GM19397 (cell line): ENCODE data around the gene OTUD5.

ENCODE experiments used
- ATAC-seq: cut with Tn5 transposase; IDR thresholded peaks from one replicate; pipeline ENCODE4 v1.9.1; 2021; ENCODE audit warnings: mild to moderate bottlenecking, moderate library complexity; ENCODE audit not compliant: unreplicated experiment

The OTUD5 gene

DNA sequence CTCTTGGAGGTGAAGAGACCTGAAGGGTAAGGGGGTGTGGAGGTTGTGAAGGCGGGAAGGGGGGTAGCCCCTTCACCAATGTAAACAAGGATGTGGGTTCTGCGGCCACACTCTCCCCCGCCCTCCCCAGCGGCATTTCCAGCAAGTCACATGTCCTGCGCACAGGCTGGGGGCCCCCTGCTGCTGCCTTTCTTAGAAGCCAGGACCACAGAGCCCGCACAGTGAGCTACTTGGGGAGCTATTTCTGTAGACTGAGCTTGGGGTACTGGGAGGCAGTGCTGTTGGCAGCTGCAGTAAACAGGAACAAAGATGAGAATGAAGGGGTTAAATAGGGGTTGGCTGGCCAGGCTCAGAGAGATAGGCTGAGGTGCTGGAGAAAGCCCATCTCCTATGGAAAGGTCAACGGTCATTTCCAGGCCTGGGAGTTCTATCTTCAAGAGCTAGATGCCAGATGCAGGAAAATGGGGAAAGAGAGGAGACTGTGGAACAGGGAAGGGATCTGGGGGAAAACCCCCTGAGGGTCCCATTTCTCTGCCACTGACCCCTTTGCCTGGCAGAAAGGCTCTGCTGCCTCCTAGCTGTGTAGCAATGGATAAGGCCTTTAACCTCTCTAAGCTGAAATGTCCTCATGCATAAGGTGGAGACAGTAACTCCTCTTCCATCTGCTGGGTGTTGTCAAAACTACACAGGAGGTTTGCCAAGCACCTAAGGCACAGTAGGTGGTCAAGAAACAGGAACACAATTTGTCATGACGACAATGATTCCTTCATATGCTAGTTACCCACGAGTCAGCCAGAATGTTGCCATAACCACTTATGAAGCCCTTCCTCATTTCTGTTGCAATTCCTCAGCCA is 20.1 kb downstream of the OTUD5 start:
- peak; percentile 59 for ATAC-seq

DNA sequence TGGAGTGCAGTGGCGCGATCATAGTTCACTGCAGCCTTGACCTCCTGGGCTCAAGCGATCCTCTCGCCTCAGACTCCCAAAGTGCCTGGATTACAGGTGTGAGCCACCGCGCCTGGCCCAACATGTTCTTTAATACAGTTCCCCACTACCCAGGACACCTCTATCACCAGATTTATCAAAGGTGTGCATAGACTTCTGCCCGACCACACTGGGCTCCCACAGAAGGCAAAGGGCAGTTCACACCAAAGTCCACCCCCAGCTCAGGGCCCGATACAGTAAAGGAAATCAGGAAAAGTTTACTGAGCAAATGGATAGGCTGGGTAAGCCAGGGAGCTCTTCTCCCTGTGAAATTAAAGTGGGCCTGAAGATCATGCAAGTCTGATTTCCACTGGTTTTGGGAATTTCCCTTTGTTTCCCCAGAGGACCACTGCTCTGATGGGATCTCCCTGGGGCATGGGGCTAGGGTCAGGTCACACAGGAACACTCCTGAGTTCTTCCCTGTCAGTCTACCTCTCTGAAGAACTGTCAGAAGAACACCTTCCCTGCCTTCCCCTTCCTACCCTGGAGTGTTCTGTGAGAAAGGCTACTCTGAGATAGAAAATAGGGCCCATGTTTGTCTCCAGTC is 20.9 kb downstream of the OTUD5 start:
- ATAC-seq = peak; percentile 6

GRCh38 chrX:48935301-48935670 is 22.1 kb downstream of the OTUD5 start:
- ATAC-seq = no peak

DNA sequence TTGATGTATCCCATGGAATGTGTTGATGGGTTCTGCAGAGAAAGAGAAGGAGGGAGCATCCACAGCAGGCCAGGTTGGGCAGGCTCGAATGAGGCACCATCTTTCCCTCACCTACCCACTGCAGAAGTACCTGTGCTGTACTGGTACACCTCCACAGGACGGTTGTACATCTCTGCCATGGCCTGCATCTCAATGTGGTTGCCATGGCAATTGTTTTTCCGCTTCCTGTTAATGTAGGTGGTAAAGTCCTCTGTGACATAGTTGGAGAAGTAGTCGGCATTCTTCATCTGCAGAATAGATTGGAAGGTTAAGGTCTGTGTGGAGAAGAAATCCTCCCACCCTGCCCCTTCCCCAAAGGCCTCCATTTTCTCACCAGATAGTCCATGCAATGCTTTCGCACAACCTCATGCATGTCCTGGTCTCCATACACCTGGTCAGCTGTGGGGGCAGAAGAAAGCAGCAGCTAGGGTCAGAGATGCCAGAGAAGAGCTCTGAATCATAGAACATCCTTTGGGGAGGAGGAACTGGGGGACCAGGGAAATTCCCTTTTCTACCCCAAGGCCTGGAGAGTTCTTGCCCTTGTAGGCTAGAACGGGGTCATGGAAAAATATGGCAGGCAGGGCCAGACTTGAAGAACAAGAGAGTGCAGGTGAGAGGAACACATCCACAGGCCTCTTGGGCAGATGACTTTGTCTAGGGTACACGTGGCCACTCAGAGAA is 22.7 kb downstream of the OTUD5 start:
- ATAC-seq = no peak

GRCh38 chrX:48933757-48934156 is 23.6 kb downstream of the OTUD5 start:
- no peak for ATAC-seq

GRCh38 chrX:48927736-48928382 is 29.5 kb downstream of the OTUD5 start:
- no peak for ATAC-seq

DNA sequence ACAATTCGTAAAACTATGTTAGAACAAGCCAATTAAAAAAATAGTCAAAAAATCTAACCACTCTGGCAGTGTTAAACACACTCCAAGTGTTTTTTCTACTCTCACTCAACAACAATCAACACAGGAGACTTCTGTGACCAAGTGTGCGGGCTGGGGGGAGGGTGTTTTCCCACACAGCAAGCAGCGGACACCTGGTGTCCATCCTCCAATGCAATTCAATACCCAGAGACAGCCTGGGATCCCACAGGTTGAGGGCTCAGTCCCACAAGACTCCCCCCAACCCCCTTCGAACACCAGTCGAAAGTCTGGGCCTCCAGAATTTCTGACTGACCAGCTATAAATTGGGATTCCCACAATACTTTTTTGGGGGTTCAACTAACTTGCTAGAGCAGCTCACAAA is 30.3 kb downstream of the OTUD5 start:
- no peak for ATAC-seq

- no peak for ATAC-seq
These were observed 33.1 kb downstream of the OTUD5 start for GRCh38 chrX:48924270-48924669.

DNA sequence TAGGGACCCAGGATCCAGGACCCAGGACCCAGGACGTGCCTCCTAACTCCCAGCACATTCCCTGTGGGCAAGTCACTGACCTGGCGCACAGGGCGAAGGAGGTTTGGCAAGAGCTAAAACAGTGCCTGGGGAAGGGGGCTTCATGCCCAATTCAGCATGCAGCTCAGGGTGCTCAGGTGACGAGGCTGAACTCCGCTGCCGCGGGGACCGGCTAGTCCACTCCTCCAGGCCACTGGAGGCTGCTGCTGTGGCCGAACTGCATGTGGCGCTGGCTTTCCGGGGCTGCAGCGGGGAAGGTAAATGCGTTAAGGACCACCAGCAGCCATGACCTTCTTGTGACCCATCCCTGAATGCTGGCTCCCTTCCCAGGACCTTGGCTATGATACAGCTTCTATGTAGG is 33.6 kb downstream of the OTUD5 start:
- ATAC-seq = no peak

GRCh38 chrX:48920718-48921104 is 36.7 kb downstream of the OTUD5 start:
- ATAC-seq = no peak

DNA sequence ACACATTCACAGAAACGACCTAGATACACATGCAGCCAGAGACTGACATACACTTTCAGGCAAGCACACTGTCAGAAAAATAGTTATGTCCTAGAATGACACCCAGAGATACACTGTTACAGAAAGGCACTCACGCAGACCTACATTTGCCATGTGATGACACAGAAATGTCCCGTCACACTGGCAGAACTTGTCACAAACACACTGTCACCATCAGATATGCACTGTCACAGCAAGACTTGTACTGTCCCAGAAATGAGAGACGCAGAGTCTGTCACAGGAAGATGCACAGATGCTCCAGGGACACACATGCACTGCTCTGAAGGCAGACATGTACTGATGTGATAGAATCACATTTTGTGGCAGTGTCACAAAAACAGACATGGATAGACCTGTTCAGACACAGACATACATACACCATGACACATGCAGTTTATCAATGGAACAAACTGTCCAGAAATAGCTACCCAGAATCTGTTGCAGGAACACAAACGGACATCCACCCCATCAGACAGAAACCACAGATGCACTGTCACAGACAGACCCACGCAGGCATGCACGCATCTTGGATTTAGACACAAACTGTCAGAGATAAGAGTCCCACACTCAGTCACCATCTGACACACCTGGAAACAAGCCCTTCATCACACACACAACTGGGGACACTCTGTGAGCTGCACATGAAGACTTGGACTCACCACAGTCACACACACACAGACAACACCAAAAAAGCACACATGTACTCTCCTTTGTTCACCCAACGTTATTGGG is 37.3 kb downstream of the OTUD5 start:
- ATAC-seq = no peak

- peak; percentile 3 for ATAC-seq
These were observed 38.0 kb downstream of the OTUD5 start for GRCh38 chrX:48919360-48919841.

DNA sequence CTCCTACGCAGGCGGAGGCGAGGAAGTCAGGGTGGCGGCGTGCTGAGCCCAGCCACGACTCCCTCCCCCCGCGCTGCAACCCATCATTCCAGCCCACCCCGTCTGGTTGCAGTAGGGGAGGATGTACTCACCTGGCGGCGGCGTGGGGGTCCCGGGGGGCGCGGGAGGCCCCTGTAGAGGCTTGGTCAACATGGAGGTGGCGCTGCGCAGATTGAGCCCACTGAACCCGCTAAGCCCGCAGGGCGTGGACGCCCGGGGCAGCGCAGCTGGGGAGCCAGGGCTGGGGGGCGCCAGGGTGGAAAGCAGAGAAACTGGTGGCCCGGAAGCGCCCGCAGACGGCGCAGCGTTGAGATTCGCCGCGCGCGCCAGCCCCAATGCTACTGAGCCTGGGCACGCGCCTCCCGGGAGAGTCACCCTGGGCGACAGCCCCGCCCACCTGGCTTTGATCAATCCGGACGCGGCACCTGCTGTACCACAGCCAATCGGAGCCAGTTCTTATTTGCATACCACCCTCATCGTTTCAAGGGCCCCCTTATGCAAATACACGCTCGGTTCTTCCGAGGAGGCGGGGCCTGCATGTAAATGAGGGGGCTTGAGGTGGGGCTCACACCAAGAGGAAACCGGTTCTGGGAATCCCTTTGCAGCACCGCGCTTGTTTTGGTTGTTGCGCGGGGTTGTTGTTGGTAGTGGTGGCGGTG is 38.6 kb downstream of the OTUD5 start, which contains the start of gene PIM2:
PIM2 (minus strand) TSS at position 382 of the 698 bp plus-strand sequence; CDS start at position 192, 190 bp downstream.
- ATAC-seq = peak; percentile 75

DNA sequence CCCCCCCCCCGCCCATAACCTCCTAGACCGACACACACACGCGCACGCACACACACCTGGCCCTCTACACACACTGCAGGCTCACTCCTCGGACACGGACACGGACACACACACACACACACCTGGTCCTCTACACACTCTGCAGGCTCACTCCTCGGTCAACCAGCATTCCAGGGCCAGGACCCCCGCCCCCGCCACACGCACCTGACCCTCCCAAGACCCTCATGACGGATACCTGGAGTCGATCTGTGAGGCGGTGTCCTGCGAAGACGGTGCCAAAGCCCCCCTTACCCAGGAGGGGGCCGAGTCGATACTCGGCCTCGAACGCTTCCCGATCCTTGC is 39.1 kb downstream of the OTUD5 start:
- no peak for ATAC-seq

GRCh38 chrX:48917139-48918001 is 40.0 kb downstream of the OTUD5 start:
- peak; percentile 30 for ATAC-seq

DNA sequence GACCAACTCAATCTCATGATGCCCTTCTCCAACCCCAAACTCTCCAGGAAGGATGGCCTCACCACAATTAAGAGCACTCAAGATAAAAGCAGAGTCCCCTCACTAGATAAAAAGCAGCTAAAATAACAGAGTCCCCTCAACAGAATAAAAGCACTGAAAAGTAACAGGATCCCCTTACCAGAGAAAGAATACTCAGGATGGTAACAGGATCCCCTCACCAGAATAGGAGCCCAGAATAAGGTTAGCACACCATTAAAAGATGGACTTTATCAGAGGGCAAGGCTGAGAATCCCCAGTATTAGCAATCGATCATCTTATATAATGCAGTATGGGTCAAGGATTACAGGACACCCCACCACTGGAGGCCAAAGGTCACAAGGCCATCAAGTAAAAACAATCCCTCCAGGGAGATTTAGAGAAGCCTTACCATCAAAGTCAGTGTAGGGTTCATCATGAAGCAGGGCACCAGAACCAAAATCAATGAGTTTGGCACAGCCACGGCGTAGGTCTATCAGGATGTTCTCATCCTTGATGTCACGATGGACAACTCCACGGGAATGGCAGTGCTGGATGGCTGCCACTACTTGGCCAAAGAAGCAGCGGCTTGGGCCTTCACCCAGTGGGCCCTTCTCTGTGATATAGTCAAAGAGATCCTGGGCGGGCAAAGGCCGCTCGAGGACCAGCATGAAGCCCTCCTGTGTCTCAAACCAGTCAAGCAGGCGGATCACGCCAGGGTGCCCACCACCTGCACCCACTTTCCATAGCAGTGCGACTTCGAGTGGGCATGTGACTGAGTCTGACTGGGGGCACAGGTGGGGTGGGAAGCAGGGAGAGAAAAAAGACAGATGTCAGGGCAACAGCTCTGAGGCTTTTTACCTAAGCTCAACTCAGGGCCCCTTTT is 42.6 kb downstream of the OTUD5 start:
- no peak for ATAC-seq

DNA sequence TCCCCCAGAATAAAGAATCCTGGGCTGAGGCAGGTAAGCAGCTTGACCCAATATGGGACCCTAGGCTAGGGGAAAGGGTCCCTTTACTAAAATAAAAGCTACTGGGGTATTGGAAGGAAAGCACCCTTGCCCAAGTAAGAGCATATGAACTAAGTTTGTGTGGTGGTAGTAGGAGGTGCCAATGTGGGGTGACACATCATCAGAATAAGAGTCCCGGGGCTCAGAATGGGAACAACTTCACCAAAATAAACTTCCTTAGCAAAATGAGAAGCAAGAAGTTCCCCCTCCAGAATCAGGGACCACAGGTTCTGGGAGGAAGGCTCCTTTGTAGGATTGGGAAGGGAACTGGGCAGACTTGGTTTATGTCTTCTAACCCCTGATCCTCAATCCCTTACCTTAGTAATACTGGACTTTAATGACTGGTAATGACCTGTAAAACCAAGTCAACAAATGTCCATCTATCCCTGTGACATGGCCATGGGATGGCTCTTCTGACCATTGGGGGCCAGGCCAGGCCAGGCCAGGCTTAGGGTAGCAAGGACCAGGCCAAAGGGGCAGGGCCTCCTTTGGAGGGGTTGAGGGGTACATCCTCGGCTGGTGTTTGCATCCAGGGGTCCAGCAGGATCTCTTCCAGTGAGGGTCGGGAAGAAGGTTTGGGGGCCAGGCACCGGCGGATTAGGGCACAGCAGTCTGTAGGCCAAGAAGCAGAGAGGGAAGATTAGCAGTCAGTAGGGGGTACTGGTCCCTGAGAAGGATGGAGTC is 43.6 kb downstream of the OTUD5 start:
- ATAC-seq = no peak
